Fibroblast of lung (primary cell): Measurements from ENCODE around the gene BCAS2.

Experiments used
- EZH2 ChIP-seq: IDR thresholded peaks from 2 replicates; pipeline ENCODE4 v1.5.1; 2012; ENCODE audit warnings: low read length, control low read depth, mild to moderate bottlenecking; ENCODE audit errors: missing control alignments
- TF ChIP-seq, protein P1 (sequence below), 2 donors: IDR thresholded peaks in 1 of 2; conservative IDR thresholded peaks in 1 of 2; 1 replicate in 1 of 2; 2 replicates in 1 of 2; pipeline ENCODE4 v1.5.1; 2011 to 2012; ENCODE audit warnings: low read length in 2 of 2, control low read depth in 1 of 2, inconsistent platforms in 1 of 2, low read depth in 1 of 2, mild to moderate bottlenecking in 1 of 2

DNA sequence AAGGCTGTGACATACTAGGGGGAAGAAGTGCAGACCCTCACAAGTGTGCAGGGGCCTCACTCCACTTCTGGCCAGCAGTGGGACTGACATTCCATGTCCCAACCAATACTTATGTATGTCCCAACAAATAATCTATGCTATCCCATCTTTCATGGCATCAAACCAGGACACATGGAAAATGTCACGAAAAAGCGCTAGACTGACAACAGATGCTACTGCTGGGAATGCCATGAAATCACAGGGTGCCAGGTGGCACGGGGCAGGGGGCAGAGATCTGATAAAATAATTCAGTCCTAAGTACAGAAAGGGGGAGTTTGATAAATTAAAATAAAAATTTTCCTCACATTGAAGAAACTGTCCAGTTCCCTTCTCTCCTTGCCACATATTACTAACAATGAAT lies 27.6 kb upstream of the BCAS2 start:
- TF ChIP-seq EZH2: no peak
- TF ChIP-seq, protein P1, sequence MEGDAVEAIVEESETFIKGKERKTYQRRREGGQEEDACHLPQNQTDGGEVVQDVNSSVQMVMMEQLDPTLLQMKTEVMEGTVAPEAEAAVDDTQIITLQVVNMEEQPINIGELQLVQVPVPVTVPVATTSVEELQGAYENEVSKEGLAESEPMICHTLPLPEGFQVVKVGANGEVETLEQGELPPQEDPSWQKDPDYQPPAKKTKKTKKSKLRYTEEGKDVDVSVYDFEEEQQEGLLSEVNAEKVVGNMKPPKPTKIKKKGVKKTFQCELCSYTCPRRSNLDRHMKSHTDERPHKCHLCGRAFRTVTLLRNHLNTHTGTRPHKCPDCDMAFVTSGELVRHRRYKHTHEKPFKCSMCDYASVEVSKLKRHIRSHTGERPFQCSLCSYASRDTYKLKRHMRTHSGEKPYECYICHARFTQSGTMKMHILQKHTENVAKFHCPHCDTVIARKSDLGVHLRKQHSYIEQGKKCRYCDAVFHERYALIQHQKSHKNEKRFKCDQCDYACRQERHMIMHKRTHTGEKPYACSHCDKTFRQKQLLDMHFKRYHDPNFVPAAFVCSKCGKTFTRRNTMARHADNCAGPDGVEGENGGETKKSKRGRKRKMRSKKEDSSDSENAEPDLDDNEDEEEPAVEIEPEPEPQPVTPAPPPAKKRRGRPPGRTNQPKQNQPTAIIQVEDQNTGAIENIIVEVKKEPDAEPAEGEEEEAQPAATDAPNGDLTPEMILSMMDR (conservative IDR thresholded peaks at IDR 0.05 in 1 of 2, IDR thresholded peaks at IDR 0.05 in 1 of 2; ENCODE audit: low read depth in 1 of 2, low read length in 2 of 2): no peak
